Endodermal cell (in vitro differentiated cells): ENCODE measurements around the gene ATG2A. TPM values are rescaled to one million over a fixed set of nuclear protein-coding genes. Genes with fewer than 3 reads are reported as not detected.

ENCODE experiments used
- DNase-seq: peaks from one replicate; pipeline ENCODE4 v3.0.0-alpha.2; 2017
- H3K27ac ChIP-seq: 2 replicates; pipeline ENCODE4 v1.5.1; 2013; ENCODE audit warnings: mild to moderate bottlenecking, low read depth, low read length, moderate library complexity
- H3K27me3 ChIP-seq: 2 replicates; pipeline ENCODE4 v1.6.1; 2013; ENCODE audit warnings: mild to moderate bottlenecking, low read length, moderate library complexity; ENCODE audit not compliant: insufficient read depth, control insufficient read depth, poor library complexity, severe bottlenecking
- H3K36me3 ChIP-seq: 2 replicates; pipeline ENCODE4 v1.7.0; 2013; ENCODE audit warnings: mild to moderate bottlenecking, low read length, moderate library complexity; ENCODE audit not compliant: control insufficient read depth, insufficient read depth
- H3K4me1 ChIP-seq: one replicate; pipeline ENCODE4 v1.7.0; 2013; ENCODE audit warnings: low read length; ENCODE audit not compliant: control insufficient read depth, insufficient read depth
- H3K4me3 ChIP-seq: 2 replicates; pipeline ENCODE4 v1.5.1; 2013; ENCODE audit warnings: mild to moderate bottlenecking, low read length, moderate library complexity
- H3K9ac ChIP-seq: 2 replicates; pipeline ENCODE4 v1.6.1; 2013; ENCODE audit warnings: mild to moderate bottlenecking, low read length, moderate library complexity; ENCODE audit not compliant: poor library complexity, severe bottlenecking; ENCODE audit errors: extremely low read depth
- H3K9me3 ChIP-seq: 2 replicates; pipeline ENCODE4 v1.6.1; 2013; ENCODE audit warnings: mild to moderate bottlenecking, low read length, moderate library complexity; ENCODE audit not compliant: control insufficient read depth
- H3K27ac Mint-ChIP-seq: 2 replicates; pipeline ENCODE4 v1.8.0; 2020; ENCODE audit warnings: mixed read lengths
- H3K27me3 Mint-ChIP-seq: 2 replicates; pipeline ENCODE4 v1.8.0; 2021; ENCODE audit warnings: mild to moderate bottlenecking, mixed read lengths; ENCODE audit not compliant: insufficient read depth
- H3K36me3 Mint-ChIP-seq: 2 replicates; pipeline ENCODE4 v1.8.0; 2020; ENCODE audit warnings: low read depth, mixed read lengths
- H3K4me1 Mint-ChIP-seq: 2 replicates; pipeline ENCODE4 v1.8.0; 2020; ENCODE audit warnings: mixed read lengths
- H3K4me3 Mint-ChIP-seq: 2 replicates; pipeline ENCODE4 v1.8.0; 2020; ENCODE audit warnings: mild to moderate bottlenecking, moderate library complexity, mixed read lengths
- H3K9me3 Mint-ChIP-seq: 2 replicates; pipeline ENCODE4 v1.8.0; 2020; ENCODE audit warnings: mild to moderate bottlenecking, mixed read lengths
- CTCF ChIP-seq: fragments of 200-600 bp; sonication (generic); conservative IDR thresholded peaks from 2 replicates; pipeline ENCODE4 v1.5.0; 2021; ENCODE audit warnings: antibody characterized with exemption, mild to moderate bottlenecking
- WGBS, 2 experiments: methylation state at CpG; one replicate each; pipeline versions ENCODE4 v1.1.5 to v1.1.7; 2013; ENCODE audit warnings: missing lambda C conversion rate in 2 of 2, mixed read lengths in 1 of 2; ENCODE audit not compliant: insufficient coverage in 1 of 2, insufficient read length in 1 of 2; 5-methylcytosine and 5-hydroxymethylcytosine counted together
- total RNA-seq, 2 donors: library from RNA; stranded (reverse); fragmentation: NEBNext Ultra II Directional in 1 of 2; extraction: Animal tissue kit (Norgen Biotek cat#: 25700) in 1 of 2; gene quantifications; 2 replicates in 1 of 2; 3 replicates in 1 of 2; pipeline ENCODE4 v1.2.1, GENCODE V29; 2021

The ATG2A gene
- total RNA-seq, 2 donors from 2014 or later: 17.0 to 23.0 TPM

GRCh38 chr11:64876229-64876750, 40.7 kb downstream of the ATG2A start:
- H3K27ac ChIP-seq: no peak overlapping the region
- H3K9ac ChIP-seq: no peak overlapping the region
- peak overlapping the region; percentile 96 for H3K4me3 ChIP-seq
- H3K27me3 ChIP-seq: no peaks in the 10 kb centered on the region
- peaks cover 14% of the 10 kb centered on the region for H3K36me3 Mint-ChIP-seq
- H3K9me3 Mint-ChIP-seq: no peaks in the 10 kb centered on the region
- peaks cover 3% of the 10 kb centered on the region for H3K4me1 ChIP-seq
- peaks cover 12% of the 10 kb centered on the region for H3K36me3 ChIP-seq
- no peak for DNase-seq
- peak overlapping the region; percentile 88 for H3K4me3 Mint-ChIP-seq
- H3K27ac Mint-ChIP-seq: no peak overlapping the region
- peaks cover 32% of the 10 kb centered on the region for H3K4me1 Mint-ChIP-seq
- peaks cover 3% of the 10 kb centered on the region for H3K27me3 Mint-ChIP-seq
- no peak for TF ChIP-seq CTCF
- WGBS, 2 experiments: 92 to 94% methylated on average over 8 to 11 of the region's 11 CpGs
- no peaks in the 10 kb centered on the region for H3K9me3 ChIP-seq

- Mint-ChIP-seq H3K4me1 (peaks cover 38% of the 10 kb centered on the region), H3K9me3 (no peaks in the 10 kb centered on the region), H3K36me3 (peaks cover 14% of the 10 kb centered on the region), H3K27ac (no peak overlapping the region), H3K27me3 (peaks cover 3% of the 10 kb centered on the region), H3K4me3 (peak overlapping the region; percentile 20)
- 94% methylated on average over 16 to 17 of the region's 17 CpGs for WGBS, 2 experiments
- TF ChIP-seq CTCF: no peak
- DNase-seq: no peak
- Histone ChIP-seq H3K36me3 (peaks cover 12% of the 10 kb centered on the region), H3K9ac (no peak overlapping the region), H3K9me3 (no peaks in the 10 kb centered on the region), H3K4me3 (no peak overlapping the region), H3K27ac (no peak overlapping the region), H3K27me3 (no peaks in the 10 kb centered on the region), H3K4me1 (peaks cover 9% of the 10 kb centered on the region)
Observed at GRCh38 chr11:64875369-64876228, 41.4 kb downstream of the ATG2A start.

GRCh38 chr11:64874308-64875240, 42.4 kb downstream of the ATG2A start:
- peaks cover 12% of the 10 kb centered on the region for H3K36me3 ChIP-seq
- no peaks in the 10 kb centered on the region for H3K9me3 ChIP-seq
- H3K9ac ChIP-seq: no peak overlapping the region
- DNase-seq: no peak
- peaks cover 3% of the 10 kb centered on the region for H3K27me3 Mint-ChIP-seq
- peaks cover 39% of the 10 kb centered on the region for H3K4me1 Mint-ChIP-seq
- WGBS, 2 experiments: 94 to 96% methylated on average over 21 to 29 of the region's 29 CpGs
- H3K4me3 Mint-ChIP-seq: no peak overlapping the region
- no peak for TF ChIP-seq CTCF
- peaks cover 14% of the 10 kb centered on the region for H3K36me3 Mint-ChIP-seq
- H3K27ac Mint-ChIP-seq: no peak overlapping the region
- peak overlapping the region; percentile 48 for H3K27ac ChIP-seq
- H3K9me3 Mint-ChIP-seq: no peaks in the 10 kb centered on the region
- H3K4me1 ChIP-seq: peaks cover 16% of the 10 kb centered on the region
- H3K27me3 ChIP-seq: no peaks in the 10 kb centered on the region
- no peak overlapping the region for H3K4me3 ChIP-seq
